ENCODE results near the gene RNPS1. TPM values are rescaled to one million over a fixed set of nuclear protein-coding genes. Genes with fewer than 3 reads are reported as not detected.
"Not testable (repeated sequence)": the region's sequence is repeated elsewhere in the genome, so short reads cannot be mapped to it uniquely, and the experiment has no call there.

The RNPS1 gene
- total RNA-seq, 2 experiments from 2014 or later = 292 to 294 TPM

DNA sequence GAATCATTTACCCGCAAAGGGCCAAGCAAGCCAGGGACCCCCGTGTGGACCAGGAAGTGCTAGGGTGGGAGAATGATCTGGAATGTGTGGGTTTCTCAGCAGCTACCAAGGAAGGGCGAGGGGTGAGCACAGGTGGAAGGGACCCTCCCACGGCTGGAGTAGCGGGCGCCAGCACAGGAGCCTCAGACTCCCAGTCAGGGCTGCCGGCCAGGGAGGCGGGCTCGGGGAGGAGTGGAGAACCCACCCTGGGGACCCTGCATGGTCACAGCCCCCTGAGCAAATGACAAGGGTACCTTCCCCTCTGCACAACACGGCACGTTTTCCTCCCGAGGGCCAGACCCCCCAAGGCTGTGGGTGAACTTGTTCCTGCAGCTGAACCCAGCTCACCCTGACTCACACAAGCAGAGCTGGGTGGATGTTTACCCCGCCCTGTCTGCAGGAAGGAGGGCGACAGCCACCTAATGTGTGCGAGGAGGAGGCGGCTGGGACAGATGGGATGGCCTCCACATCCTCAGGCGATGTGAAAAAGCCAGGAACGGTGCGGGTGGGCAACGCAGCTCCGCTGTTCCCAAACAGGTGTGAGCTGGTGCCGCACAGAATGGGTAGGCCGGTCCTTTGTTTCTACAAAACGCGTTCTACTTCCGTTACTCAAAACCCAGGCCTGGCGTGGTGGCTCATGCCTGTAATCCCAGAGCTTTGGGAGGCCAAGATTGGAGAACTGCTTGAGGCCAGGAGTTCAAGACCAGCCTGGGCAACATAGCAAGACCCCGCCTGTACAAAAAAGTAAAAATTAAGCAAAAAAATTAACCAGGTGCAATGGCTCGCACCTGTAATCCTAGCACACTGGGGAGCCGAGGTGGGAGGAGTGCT, 22.8 kb downstream of the RNPS1 start:
- Mint-ChIP-seq H3K4me3 (no peak overlapping the region), H3K4me1 (ENCODE audit: low read depth) (peaks cover 3% of the 10 kb centered on the region), H3K27ac (no peak overlapping the region), H3K36me3 (peaks cover 3% of the 10 kb centered on the region), H3K9me3 (no peaks in the 10 kb centered on the region), H3K27me3 (no peaks in the 10 kb centered on the region)
- POLR2A ChIA-PET = no interaction called here
- intact Hi-C loops (cut with micrococcal nuclease) = no loop called here
- CTCF ChIA-PET = interaction anchor here (1.2 kb wide), 1 partner anchor 51 kb away, joined by 3 read pairs; no protein-coding TSS in a partner anchor
- DNase-seq = no peak

DNA sequence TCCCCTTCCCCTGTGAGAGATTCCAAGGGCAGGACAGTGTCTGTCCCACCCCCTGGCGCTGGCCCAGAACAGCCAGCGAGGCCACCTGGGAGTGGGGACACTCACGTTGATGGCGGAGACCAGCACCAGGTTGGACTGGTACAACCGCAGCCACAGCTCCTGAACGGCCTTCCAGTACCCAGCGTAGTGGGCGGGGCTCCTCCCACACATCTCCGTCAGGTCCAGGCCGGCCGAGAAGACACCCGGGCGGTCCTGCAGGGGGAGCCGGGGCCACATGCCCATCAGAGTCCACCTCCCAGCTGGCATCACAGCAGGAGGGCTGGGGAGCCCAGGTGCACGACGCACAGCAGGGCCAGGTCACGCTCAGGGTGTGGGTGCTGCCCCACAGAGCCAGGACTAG, 23.6 kb downstream of the RNPS1 start:
- H3K4me1 Mint-ChIP-seq (ENCODE audit: low read depth) = no peaks in the 10 kb centered on the region
- POLR2A ChIA-PET = no interaction called here
- no peaks in the 10 kb centered on the region for H3K9me3 Mint-ChIP-seq
- no peaks in the 10 kb centered on the region for H3K27me3 Mint-ChIP-seq
- H3K4me3 Mint-ChIP-seq = no peak overlapping the region
- intact Hi-C loops (cut with micrococcal nuclease) = no loop called here
- H3K27ac Mint-ChIP-seq = no peak overlapping the region
- DNase-seq = no peak
- CTCF ChIA-PET = no interaction called here
- peaks cover 3% of the 10 kb centered on the region for H3K36me3 Mint-ChIP-seq

DNA sequence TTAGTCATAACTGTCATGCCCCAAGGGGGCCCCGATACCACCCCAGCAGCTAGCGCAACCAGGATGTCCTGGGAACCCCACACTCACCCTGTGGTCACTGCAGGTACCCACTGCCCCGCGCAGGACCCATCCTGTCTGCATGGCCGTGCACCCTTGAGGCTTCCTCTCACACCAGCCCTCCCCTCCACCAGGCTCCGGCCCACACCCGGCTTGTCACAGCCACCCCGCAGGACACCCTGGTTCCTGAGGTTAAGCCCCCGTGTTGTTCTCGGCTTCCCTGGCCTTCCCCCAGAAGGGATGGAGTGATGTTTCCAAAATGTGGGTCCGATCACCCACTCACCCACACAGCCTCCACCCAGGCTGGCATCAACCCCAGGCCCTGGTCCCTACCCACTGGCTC, 24.1 kb downstream of the RNPS1 start:
- Mint-ChIP-seq H3K4me3 (no peak overlapping the region), H3K36me3 (peaks cover 3% of the 10 kb centered on the region), H3K27me3 (no peaks in the 10 kb centered on the region), H3K27ac (no peak overlapping the region), H3K4me1 (ENCODE audit: low read depth) (no peaks in the 10 kb centered on the region), H3K9me3 (no peaks in the 10 kb centered on the region)
- POLR2A ChIA-PET = no interaction called here
- DNase-seq = no peak
- intact Hi-C loops (cut with micrococcal nuclease) = no loop called here
- CTCF ChIA-PET = no interaction called here

DNA sequence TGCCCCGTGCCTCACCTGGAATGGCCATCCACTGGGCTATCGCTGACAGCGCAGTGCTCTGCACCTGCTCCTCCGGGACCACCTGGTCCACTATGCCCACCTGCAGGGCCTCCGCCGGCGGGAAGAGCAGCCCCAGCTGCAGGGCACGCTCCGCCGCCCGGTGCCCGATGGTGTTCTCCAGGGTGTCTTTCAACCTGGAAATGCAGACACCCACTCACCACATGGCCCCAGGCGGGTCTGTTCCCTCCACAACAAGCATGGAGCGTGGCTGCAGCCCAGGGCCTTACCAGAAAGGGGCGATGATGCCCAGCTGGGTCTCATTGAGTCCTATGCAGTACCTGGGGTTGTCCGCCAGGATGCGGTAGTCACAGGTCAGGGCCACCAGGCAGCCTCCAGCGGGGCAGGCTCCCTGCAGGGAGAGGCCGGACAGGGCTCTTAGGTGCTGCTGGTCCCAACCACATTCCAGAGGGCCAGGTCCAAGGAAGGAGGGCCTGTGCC, 24.8 kb downstream of the RNPS1 start:
- Mint-ChIP-seq H3K9me3 (no peaks in the 10 kb centered on the region), H3K4me1 (ENCODE audit: low read depth) (no peaks in the 10 kb centered on the region), H3K27me3 (no peaks in the 10 kb centered on the region), H3K36me3 (peaks cover 3% of the 10 kb centered on the region), H3K27ac (no peak overlapping the region), H3K4me3 (no peak overlapping the region)
- CTCF ChIA-PET = no interaction called here
- POLR2A ChIA-PET = no interaction called here
- no peak for DNase-seq
- intact Hi-C loops (cut with micrococcal nuclease) = no loop called here

DNA sequence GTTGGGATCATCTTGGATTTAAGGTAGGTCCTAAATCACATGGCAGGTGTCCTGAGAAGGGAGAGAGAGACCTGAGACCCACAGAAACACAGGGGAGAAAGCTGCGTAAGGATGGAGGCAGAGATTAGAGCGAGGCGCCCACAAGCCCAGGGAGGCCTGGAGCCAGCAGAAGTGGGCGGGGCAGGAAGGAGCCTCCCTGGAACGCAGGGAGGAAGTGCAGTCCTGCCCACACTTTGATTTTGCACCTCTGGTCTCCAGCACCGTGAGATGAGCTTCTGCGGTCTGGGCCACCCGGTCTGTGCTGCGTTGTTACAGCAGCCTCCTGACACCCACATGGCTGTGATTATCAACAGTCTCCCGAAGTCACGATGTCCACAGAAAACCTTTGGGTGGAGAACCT, 25.3 kb downstream of the RNPS1 start:
- intact Hi-C loops (cut with micrococcal nuclease) = no loop called here
- Mint-ChIP-seq H3K27me3 (no peaks in the 10 kb centered on the region), H3K27ac (no peak overlapping the region), H3K9me3 (no peaks in the 10 kb centered on the region), H3K4me3 (no peak overlapping the region), H3K36me3 (peaks cover 3% of the 10 kb centered on the region), H3K4me1 (ENCODE audit: low read depth) (no peaks in the 10 kb centered on the region)
- ChIA-PET CTCF (no interaction called here), POLR2A (no interaction called here)
- DNase-seq = no peak

DNA sequence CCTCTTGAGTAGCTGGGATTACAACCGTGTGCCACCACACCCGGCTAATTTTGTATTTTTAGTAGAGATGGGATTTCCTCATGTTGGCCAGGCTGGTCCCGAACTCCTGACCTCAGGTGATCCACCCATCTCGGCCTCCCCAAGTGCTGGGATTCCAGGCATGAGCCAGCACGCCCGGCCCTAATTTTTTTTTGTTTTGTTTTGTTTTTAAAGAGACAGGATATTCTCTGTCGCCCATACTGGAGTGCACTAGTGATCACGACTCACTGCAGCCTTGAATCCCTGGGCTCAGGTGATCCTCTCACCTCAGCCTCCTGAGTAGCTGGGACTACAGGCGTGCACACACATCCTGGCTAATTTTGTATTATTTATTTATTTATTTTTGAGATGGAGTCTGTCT, 27.6 kb downstream of the RNPS1 start:
- H3K36me3 Mint-ChIP-seq; H3K9me3 Mint-ChIP-seq; H3K4me3 Mint-ChIP-seq; H3K27me3 Mint-ChIP-seq; DNase-seq; CTCF ChIA-PET; intact Hi-C loops (cut with micrococcal nuclease); POLR2A ChIA-PET; H3K27ac Mint-ChIP-seq; H3K4me1 Mint-ChIP-seq (ENCODE audit: low read depth): not testable (repeated sequence)

DNA sequence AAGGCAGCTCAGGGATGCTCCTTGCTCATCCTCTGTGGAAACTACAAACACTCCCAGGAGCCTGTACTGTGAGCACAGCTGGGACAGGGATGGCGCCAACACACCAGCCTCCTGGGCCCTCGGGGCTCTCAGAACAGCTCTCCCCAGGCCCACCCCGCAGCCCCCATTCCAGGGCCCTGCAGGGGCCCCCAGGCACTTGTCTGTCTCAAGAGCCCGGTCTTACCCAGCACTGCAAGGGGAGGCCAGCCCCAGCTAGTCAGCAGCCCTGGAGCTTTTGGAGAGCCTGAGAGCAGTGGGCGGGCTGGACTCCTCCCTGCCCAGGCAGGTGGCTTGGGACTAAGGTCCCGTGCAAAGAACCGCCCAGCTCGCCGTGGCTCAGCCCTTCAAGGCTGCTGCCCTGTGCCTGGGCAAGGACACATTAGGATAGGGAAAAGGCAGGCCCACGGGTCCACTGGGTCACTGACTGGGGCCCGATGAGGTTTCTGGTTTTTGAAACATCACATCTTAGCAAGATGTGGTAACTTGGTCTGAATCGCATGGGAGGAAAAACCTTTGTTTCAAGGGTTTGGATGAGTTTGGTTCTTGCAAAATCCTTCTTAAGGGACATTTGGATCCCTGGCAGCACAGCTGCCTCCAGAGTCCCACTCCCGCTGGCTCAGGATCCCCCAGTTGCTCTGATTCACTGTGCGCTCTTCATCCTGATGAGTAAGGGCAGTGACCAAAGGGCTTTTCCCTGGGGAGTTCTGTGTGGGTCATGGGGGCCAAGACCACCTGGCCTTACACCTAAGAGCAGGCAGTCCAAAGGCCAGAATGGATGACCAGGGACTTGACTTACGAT, 28.9 kb downstream of the RNPS1 start:
- DNase-seq = no peak
- no peak overlapping the region for H3K27ac Mint-ChIP-seq
- ChIA-PET CTCF (no interaction called here), POLR2A (no interaction called here)
- peaks cover 13% of the 10 kb centered on the region for H3K36me3 Mint-ChIP-seq
- H3K9me3 Mint-ChIP-seq = no peaks in the 10 kb centered on the region
- intact Hi-C loops (cut with micrococcal nuclease) = no loop called here
- no peak overlapping the region for H3K4me3 Mint-ChIP-seq
- H3K4me1 Mint-ChIP-seq (ENCODE audit: low read depth) = no peaks in the 10 kb centered on the region
- peaks cover 2% of the 10 kb centered on the region for H3K27me3 Mint-ChIP-seq

DNA sequence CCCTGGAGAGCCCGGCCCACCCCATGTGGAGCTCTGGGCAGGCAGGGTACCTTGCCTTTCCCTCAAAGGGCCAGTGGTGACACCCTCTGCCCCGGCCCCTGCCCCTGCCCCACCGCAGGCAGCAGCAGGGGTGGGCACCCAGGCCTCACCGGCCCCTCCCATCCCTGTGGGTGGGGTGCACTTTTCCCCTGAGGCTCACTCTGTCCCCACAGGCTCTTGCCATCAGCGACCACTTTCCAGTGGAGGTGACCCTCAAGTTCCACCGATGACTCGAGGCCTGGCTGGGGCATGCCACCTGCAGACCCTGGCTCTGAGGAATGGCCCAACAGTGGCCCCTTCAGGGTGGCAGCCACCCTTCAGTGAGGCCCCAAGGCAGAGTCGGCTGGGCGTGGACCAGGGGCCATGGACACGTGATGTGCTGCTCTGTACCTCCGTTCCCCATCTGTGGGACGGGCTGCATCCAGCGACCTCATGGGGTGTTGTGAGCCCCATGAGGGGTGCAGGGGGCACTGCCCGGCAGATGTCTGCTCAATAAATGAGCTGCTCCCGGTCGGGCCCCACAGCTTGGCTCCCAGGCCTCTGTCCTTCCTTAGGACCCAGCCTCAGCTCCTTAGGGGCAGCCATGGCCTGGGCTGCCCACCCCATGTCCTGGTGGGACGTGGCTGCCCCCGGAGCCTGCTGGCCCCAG, 29.6 kb downstream of the RNPS1 start:
- ChIA-PET POLR2A (no interaction called here), CTCF (no interaction called here)
- H3K27me3 Mint-ChIP-seq = peaks cover 2% of the 10 kb centered on the region
- DNase-seq = no peak
- H3K27ac Mint-ChIP-seq = no peak overlapping the region
- H3K4me1 Mint-ChIP-seq (ENCODE audit: low read depth) = no peaks in the 10 kb centered on the region
- H3K4me3 Mint-ChIP-seq = no peak overlapping the region
- intact Hi-C loops (cut with micrococcal nuclease) = no loop called here
- H3K36me3 Mint-ChIP-seq = peaks cover 13% of the 10 kb centered on the region
- H3K9me3 Mint-ChIP-seq = no peaks in the 10 kb centered on the region

DNA sequence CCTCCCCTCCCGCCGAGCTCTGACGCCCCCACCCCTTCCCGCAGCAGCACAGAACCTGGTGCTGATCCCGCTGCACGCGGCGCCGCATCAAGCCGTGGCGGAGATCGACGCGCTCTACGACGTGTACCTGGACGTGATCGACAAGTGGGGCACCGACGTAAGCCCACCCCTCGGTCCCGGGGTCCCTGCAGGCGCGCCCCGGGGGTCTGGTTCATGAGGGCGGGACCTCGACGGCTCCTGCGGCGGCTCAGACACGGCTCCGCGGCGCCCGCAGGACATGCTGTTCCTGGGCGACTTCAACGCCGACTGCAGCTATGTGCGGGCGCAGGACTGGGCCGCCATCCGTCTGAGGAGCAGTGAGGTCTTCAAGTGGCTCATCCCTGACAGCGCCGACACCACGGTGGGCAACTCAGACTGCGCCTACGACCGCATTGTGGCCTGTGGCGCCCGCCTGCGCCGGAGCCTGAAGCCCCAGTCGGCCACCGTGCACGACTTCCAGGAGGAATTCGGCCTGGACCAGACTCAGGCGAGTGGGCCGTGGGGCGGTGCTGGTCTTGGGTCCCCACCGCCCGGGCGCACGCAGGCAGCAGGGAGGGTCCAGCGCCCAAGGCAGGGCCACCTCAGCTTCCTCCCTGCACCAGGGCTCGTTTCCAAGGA, 30.3 kb downstream of the RNPS1 start:
- Mint-ChIP-seq H3K9me3 (no peaks in the 10 kb centered on the region), H3K4me1 (ENCODE audit: low read depth) (no peaks in the 10 kb centered on the region)
- intact Hi-C loops (cut with micrococcal nuclease) = no loop called here

DNA sequence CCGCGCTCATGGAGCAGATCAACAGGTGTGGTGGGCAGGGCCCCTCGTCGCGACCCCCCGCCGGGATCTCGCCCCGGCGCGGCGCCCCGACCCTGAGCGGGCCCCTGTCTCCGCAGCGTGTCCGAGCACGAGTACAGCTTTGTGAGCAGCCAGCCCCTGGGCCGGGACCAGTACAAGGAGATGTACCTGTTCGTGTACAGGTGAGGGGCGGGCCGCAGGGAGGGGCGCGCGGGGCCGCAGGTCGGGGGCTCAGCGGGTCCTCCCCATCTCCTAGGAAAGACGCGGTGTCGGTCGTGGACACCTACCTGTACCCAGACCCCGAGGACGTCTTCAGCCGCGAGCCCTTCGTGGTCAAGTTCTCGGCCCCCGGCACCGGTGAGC, 30.8 kb downstream of the RNPS1 start:
- CTCF ChIA-PET = no interaction called here
- H3K4me3 Mint-ChIP-seq = no peak overlapping the region
- H3K4me1 Mint-ChIP-seq (ENCODE audit: low read depth) = no peaks in the 10 kb centered on the region
- no peak overlapping the region for H3K27ac Mint-ChIP-seq
- no peak for DNase-seq
- peaks cover 13% of the 10 kb centered on the region for H3K36me3 Mint-ChIP-seq
- no peaks in the 10 kb centered on the region for H3K9me3 Mint-ChIP-seq
- POLR2A ChIA-PET = interaction anchor here (1.5 kb wide), 1 partner anchor 24 kb away, joined by 3 read pairs; no protein-coding TSS in a partner anchor
- intact Hi-C loops (cut with micrococcal nuclease) = no loop called here
- H3K27me3 Mint-ChIP-seq = peaks cover 2% of the 10 kb centered on the region

More for the DNA sequence above, 30.3 kb downstream of the RNPS1 start:
- DNase-seq = no peak
- Mint-ChIP-seq H3K36me3 (peaks cover 13% of the 10 kb centered on the region), H3K4me3 (no peak overlapping the region), H3K27ac (no peak overlapping the region), H3K27me3 (peaks cover 2% of the 10 kb centered on the region)
- POLR2A ChIA-PET = no interaction called here
- CTCF ChIA-PET = no interaction called here

DNA sequence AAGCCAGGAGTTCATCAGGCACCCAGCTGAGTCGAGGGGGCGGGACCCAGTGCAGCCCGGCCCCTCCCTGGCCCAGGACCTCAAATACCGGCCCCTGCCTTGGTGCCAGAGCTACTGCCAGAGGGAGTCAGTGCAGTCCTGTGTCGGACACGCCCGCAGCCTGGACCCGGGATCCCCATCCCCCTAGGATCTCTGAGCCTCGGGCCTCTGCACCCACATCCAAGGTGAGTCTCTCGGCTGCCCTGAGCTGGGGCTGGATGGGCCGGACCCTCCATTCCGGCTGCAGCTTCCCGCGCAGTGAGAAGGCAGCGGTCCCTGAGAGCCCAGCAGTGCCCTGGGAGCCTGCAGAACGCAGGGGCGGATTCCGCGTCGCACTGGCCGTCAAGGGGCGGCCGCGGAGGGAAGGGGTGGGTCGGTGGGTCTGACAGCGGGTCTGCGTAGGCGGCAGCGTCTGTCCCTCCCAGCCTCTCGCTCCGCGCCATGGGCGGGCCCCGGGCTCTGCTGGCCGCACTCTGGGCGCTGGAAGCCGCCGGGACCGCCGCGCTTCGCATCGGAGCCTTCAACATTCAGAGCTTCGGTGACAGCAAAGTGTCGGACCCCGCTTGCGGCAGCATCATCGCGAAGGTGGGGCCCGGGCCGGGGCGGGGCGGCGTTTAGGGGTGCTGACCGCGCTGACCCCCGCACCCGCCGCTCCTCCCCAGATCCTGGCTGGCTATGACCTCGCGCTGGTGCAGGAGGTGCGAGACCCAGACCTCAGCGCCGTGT, 31.4 kb downstream of the RNPS1 start, which contains the start of gene DNASE1L2:
TSS of gene DNASE1L2 (plus strand) at position 108 of the 765 bp plus-strand sequence. CDS start at position 481, 373 bp downstream.
- peaks cover 2% of the 10 kb centered on the region for H3K27me3 Mint-ChIP-seq
- H3K36me3 Mint-ChIP-seq = peaks cover 16% of the 10 kb centered on the region
- POLR2A ChIA-PET = interaction anchor here (1.5 kb wide), 1 partner anchor 24 kb away, joined by 3 read pairs; no protein-coding TSS in a partner anchor
- intact Hi-C loops (cut with micrococcal nuclease) = no loop called here
- no peaks in the 10 kb centered on the region for H3K4me1 Mint-ChIP-seq (ENCODE audit: low read depth)
- H3K27ac Mint-ChIP-seq = no peak within 1 kb of the TSS
- H3K4me3 Mint-ChIP-seq = no peak within 1 kb of the TSS
- CTCF ChIA-PET = no interaction called here
- no peaks in the 10 kb centered on the region for H3K9me3 Mint-ChIP-seq
- DNase-seq = no peak
